GM23338 (cell line): ENCODE results near the gene UBN1. TPM values are rescaled to one million over a fixed set of nuclear protein-coding genes. Genes with fewer than 3 reads are reported as not detected.

Source experiments
- ATAC-seq: fragments of 200-7000 bp; cut with Tn5 transposase; 3 replicates; pipeline ENCODE4 v1.9.1; 2020
- DNase-seq: peaks from one replicate; pipeline ENCODE4 v3.0.0-alpha.2; 2015; ENCODE audit warnings: low spot score
- H2AFZ ChIP-seq: fragments of 200-600 bp; sonication (generic); 2 replicates; pipeline ENCODE4 v1.8.0; 2016; ENCODE audit warnings: antibody characterized with exemption, mild to moderate bottlenecking, moderate library complexity
- H3F3A ChIP-seq: fragments of 200-600 bp; sonication (generic); replicated peaks from 2 replicates; pipeline ENCODE4 v1.8.0; 2017; ENCODE audit warnings: antibody characterized with exemption, mixed run types, low read depth
- H3K27ac ChIP-seq: fragments of 200-600 bp; sonication (generic); 2 replicates; pipeline ENCODE4 v1.6.1; 2016; ENCODE audit warnings: low read depth
- H3K27me3 ChIP-seq: fragments of 200-600 bp; sonication (generic); 2 replicates; pipeline ENCODE4 v1.8.0; 2016; ENCODE audit warnings: mild to moderate bottlenecking, mixed run types, moderate library complexity; ENCODE audit not compliant: insufficient read depth
- H3K36me3 ChIP-seq: fragments of 200-600 bp; sonication (generic); 2 replicates; pipeline ENCODE4 v1.8.0; 2016; ENCODE audit warnings: mild to moderate bottlenecking; ENCODE audit not compliant: insufficient read depth
- H3K4me1 ChIP-seq: fragments of 200-600 bp; sonication (generic); 2 replicates; pipeline ENCODE4 v1.8.0; 2016; ENCODE audit warnings: mild to moderate bottlenecking, moderate library complexity; ENCODE audit not compliant: insufficient read depth
- H3K4me2 ChIP-seq: fragments of 200-600 bp; sonication (generic); 2 replicates; pipeline ENCODE4 v1.7.1; 2017; ENCODE audit warnings: mixed run types
- H3K4me3 ChIP-seq: fragments of 200-600 bp; sonication (generic); 2 replicates; pipeline ENCODE4 v1.6.1; 2016; ENCODE audit warnings: mixed run types
- H3K79me2 ChIP-seq: fragments of 200-600 bp; sonication (generic); replicated peaks from 2 replicates; pipeline ENCODE4 v1.8.0; 2017; ENCODE audit warnings: mild to moderate bottlenecking; ENCODE audit not compliant: insufficient read depth
- H3K9me2 ChIP-seq: fragments of 200-600 bp; sonication (generic); 2 replicates; pipeline ENCODE4 v1.8.0; 2017; ENCODE audit not compliant: insufficient read depth
- H4K20me1 ChIP-seq: fragments of 200-600 bp; sonication (generic); replicated peaks from 2 replicates; pipeline ENCODE4 v1.8.0; 2017; ENCODE audit warnings: mild to moderate bottlenecking; ENCODE audit not compliant: insufficient read depth
- H3K27ac Mint-ChIP-seq: 2 replicates; pipeline ENCODE4 v1.8.0; 2020; ENCODE audit warnings: inconsistent platforms, mild to moderate bottlenecking, moderate library complexity, mixed read lengths
- H3K27me3 Mint-ChIP-seq: 3 replicates; pipeline ENCODE4 v1.8.0; 2022; ENCODE audit warnings: low read depth, mild to moderate bottlenecking, moderate library complexity, mixed read lengths, inconsistent platforms; ENCODE audit not compliant: insufficient read depth, poor library complexity
- H3K36me3 Mint-ChIP-seq: 3 replicates; pipeline ENCODE4 v1.8.0; 2021; ENCODE audit warnings: low read depth, mild to moderate bottlenecking, inconsistent platforms, moderate library complexity, mixed read lengths
- H3K4me1 Mint-ChIP-seq: 3 replicates; pipeline ENCODE4 v1.8.0; 2020; ENCODE audit warnings: mild to moderate bottlenecking, inconsistent platforms, mixed read lengths
- H3K4me3 Mint-ChIP-seq: 3 replicates; pipeline ENCODE4 v1.8.0; 2021; ENCODE audit warnings: moderate library complexity, mild to moderate bottlenecking, inconsistent platforms, mixed read lengths
- H3K9me3 Mint-ChIP-seq: 3 replicates; pipeline ENCODE4 v1.8.0; 2020; ENCODE audit warnings: moderate library complexity, mild to moderate bottlenecking, inconsistent platforms, mixed read lengths
- CREB1 ChIP-seq: fragments of 250-450 bp; sonication (Bioruptor Pico); IDR thresholded peaks from 2 replicates; pipeline ENCODE4 v1.5.0; 2020; ENCODE audit warnings: low read depth, mild to moderate bottlenecking, moderate library complexity
- EZH2 ChIP-seq: fragments of 200-600 bp; sonication (generic); IDR thresholded peaks from one replicate; pipeline ENCODE4 v1.8.0; 2017; ENCODE audit warnings: antibody characterized with exemption, mild to moderate bottlenecking, low read depth; ENCODE audit not compliant: unreplicated experiment
- EZH2phosphoT487 ChIP-seq: fragments of 200-600 bp; sonication (generic); IDR thresholded peaks from one replicate; pipeline ENCODE4 v1.8.1; 2018; ENCODE audit warnings: antibody characterized with exemption; ENCODE audit not compliant: unreplicated experiment
- JUNB ChIP-seq: IDR thresholded peaks from one replicate; pipeline ENCODE4 v1.6.1; 2016; ENCODE audit warnings: antibody characterized with exemption; ENCODE audit not compliant: unreplicated experiment
- NANOG ChIP-seq: IDR thresholded peaks from 2 replicates; pipeline ENCODE4 v1.6.1; 2016; ENCODE audit warnings: antibody characterized with exemption, borderline replicate concordance
- POLR2AphosphoS5 ChIP-seq: IDR thresholded peaks from 2 replicates; pipeline ENCODE4 v1.6.1; 2016; ENCODE audit warnings: antibody characterized with exemption, low read depth
- STAT1 ChIP-seq: IDR thresholded peaks from one replicate; pipeline ENCODE4 v1.6.1; 2016; ENCODE audit warnings: antibody characterized with exemption; ENCODE audit not compliant: unreplicated experiment
- ZNF331 ChIP-seq: fragments of 250-450 bp; sonication (Bioruptor Pico); IDR thresholded peaks from 2 replicates; pipeline ENCODE4 v1.5.0; 2020; ENCODE audit warnings: low read depth, mild to moderate bottlenecking, moderate library complexity
- polyA plus RNA-seq: library from polyadenylated mRNA; unstranded; fragments of >200 nt; fragmentation: Nextera tagmentation; extraction: Ambion mirVana; gene quantifications from 2 replicates; pipeline ENCODE4 v1.2.1, GENCODE V29; 2016
- total RNA-seq: library from RNA; depleted of rRNA; stranded (reverse); fragments of >200 nt; shearing (Covaris generic); gene quantifications from 2 replicates; pipeline ENCODE4 v1.2.3, GENCODE V29; 2014
- TF ChIP-seq, protein P1 (sequence below): IDR thresholded peaks from 2 replicates; pipeline ENCODE4 v1.6.1; 2016; ENCODE audit warnings: antibody characterized with exemption
- TF ChIP-seq, protein P2 (sequence below), 2 experiments: fragments of 200-600 bp in 1 of 2; sonication (generic) in 1 of 2; conservative IDR thresholded peaks; 2 replicates each; pipeline versions ENCODE4 v1.5.1 to v1.6.1; 2016 to 2017; ENCODE audit warnings: antibody characterized with exemption in 2 of 2, low read depth in 2 of 2, mild to moderate bottlenecking in 2 of 2, moderate library complexity in 1 of 2

The UBN1 gene
- total and polyA plus RNA-seq, 2 experiments from 2014 or later, result 18.3 to 46.8 TPM

DNA sequence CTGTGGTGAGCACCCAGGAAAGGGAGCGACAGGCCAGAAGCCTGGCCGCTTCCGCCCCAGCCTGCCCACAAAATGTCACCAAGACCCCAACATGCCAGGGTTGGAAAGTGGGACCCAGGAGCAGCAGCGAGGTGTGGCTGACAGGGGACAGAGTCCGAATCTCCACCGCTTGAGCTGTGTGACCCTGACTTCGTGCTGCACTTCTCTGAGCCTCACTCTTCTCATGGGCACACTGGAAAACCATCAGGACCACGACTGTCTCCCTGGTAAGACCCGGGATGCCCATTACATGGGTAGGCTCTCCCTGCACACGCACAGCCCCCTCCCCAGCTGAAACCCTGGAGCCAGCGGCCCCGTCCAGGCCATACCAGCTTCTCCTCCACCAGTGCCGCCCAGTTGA is 54.8 kb downstream of the UBN1 start:
- DNase-seq (no peak), ATAC-seq (no peak)
- H3F3A ChIP-seq, result 0 out of 2 replicates have a peak, but pooled peaks cover 3% of the 10 kb centered on the region
- no peaks in the 10 kb centered on the region for H3K4me1 ChIP-seq
- no peak overlapping the region for H3K27ac ChIP-seq
- H3K27ac Mint-ChIP-seq, result no peak overlapping the region
- H3K27me3 Mint-ChIP-seq, result peaks cover 3% of the 10 kb centered on the region
- H3K79me2 ChIP-seq, result no peaks in the 10 kb centered on the region
- H3K36me3 Mint-ChIP-seq, result peaks cover 26% of the 10 kb centered on the region
- no peak overlapping the region for H3K4me2 ChIP-seq
- H3K4me1 Mint-ChIP-seq, result peaks cover 3% of the 10 kb centered on the region; the same call in 1 of the 3 replicates
- TF ChIP-seq JUNB (no peak), POLR2AphosphoS5 (no peak), CREB1 (no peak), NANOG (no peak), STAT1 (no peak), EZH2 (no peak)
- TF ChIP-seq, protein P1, sequence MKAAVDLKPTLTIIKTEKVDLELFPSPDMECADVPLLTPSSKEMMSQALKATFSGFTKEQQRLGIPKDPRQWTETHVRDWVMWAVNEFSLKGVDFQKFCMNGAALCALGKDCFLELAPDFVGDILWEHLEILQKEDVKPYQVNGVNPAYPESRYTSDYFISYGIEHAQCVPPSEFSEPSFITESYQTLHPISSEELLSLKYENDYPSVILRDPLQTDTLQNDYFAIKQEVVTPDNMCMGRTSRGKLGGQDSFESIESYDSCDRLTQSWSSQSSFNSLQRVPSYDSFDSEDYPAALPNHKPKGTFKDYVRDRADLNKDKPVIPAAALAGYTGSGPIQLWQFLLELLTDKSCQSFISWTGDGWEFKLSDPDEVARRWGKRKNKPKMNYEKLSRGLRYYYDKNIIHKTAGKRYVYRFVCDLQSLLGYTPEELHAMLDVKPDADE, result no peak
- H4K20me1 ChIP-seq, result no peaks in the 10 kb centered on the region
- H2AFZ ChIP-seq, result no peak overlapping the region
- H3K27me3 ChIP-seq, result no peaks in the 10 kb centered on the region
- H3K4me3 ChIP-seq, result no peak overlapping the region
- no peaks in the 10 kb centered on the region for H3K36me3 ChIP-seq
- peaks cover 5% of the 10 kb centered on the region; the same call in 1 of the 3 replicates for H3K9me3 Mint-ChIP-seq
- no peaks in the 10 kb centered on the region for H3K9me2 ChIP-seq
- no peak overlapping the region for H3K4me3 Mint-ChIP-seq

DNA sequence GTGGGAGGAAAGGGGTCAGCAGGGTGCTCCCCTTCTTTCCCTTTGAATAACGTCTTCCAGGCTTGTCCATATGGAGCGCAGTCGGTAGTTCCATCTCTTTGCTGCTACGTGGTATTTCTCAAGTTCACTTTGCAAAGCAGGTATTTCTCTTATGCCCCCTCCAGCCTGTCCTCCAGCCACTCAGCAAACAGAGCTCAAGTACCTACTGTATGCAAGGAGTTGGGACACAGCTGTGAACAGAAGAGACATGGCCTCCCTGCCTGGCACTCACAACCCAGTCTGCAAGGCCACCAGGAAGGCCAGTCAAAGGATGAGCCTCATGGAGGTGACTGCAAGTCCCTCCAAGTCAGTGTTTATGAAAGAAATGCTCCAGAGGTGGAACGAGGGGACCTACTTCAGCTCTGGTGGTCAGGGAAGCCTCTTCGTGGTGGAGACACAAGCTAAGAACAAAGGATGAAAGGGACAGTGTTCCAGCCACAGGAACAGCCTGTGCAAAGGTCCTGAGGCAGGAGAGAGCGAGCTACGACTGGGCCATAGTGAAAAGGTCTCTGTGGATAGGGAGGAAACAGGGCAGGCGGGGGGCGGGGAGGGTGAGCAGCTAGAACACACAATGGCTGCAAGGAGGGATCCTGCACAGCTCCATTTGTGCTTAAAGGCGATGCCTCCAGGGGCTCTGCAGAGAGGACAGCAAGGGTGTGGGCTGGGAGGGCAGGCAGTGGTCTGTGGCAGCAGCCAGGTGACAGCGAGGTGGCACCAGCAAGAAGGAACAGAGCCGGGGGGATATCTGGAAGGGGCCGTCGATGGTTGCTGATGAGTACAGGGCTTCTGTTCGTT is 57.0 kb downstream of the UBN1 start:
- Mint-ChIP-seq H3K36me3 (peaks cover 4% of the 10 kb centered on the region; the same call in 2 of the 3 replicates), H3K27me3 (peaks cover 3% of the 10 kb centered on the region), H3K9me3 (no peaks in the 10 kb centered on the region), H3K4me3 (no peak overlapping the region), H3K27ac (no peak overlapping the region), H3K4me1 (peaks cover 3% of the 10 kb centered on the region; the same call in 1 of the 3 replicates)
- H3F3A ChIP-seq, result 0 out of 2 replicates have a peak, but pooled peaks cover 3% of the 10 kb centered on the region
- H3K4me2 ChIP-seq, result no peak overlapping the region
- H3K27me3 ChIP-seq, result no peaks in the 10 kb centered on the region
- ATAC-seq (no peak), DNase-seq (no peak)
- H3K79me2 ChIP-seq, result no peaks in the 10 kb centered on the region
- H3K27ac ChIP-seq, result no peak overlapping the region
- H2AFZ ChIP-seq, result no peak overlapping the region
- H4K20me1 ChIP-seq, result no peaks in the 10 kb centered on the region; the same call in 1 of the 2 replicates
- H3K36me3 ChIP-seq, result no peaks in the 10 kb centered on the region
- no peaks in the 10 kb centered on the region for H3K4me1 ChIP-seq
- no peaks in the 10 kb centered on the region for H3K9me2 ChIP-seq
- no peak overlapping the region for H3K4me3 ChIP-seq
- TF ChIP-seq, protein P1, result no peak
- TF ChIP-seq NANOG (no peak), EZH2phosphoT487 (no peak), ZNF331 (no peak), POLR2AphosphoS5 (no peak)
- TF ChIP-seq, protein P2, sequence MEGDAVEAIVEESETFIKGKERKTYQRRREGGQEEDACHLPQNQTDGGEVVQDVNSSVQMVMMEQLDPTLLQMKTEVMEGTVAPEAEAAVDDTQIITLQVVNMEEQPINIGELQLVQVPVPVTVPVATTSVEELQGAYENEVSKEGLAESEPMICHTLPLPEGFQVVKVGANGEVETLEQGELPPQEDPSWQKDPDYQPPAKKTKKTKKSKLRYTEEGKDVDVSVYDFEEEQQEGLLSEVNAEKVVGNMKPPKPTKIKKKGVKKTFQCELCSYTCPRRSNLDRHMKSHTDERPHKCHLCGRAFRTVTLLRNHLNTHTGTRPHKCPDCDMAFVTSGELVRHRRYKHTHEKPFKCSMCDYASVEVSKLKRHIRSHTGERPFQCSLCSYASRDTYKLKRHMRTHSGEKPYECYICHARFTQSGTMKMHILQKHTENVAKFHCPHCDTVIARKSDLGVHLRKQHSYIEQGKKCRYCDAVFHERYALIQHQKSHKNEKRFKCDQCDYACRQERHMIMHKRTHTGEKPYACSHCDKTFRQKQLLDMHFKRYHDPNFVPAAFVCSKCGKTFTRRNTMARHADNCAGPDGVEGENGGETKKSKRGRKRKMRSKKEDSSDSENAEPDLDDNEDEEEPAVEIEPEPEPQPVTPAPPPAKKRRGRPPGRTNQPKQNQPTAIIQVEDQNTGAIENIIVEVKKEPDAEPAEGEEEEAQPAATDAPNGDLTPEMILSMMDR (conservative IDR thresholded peaks at IDR 0.05; ENCODE audit: low read depth in 2 of 2), result no peak
